ENCODE measurements around the gene SPAG16.

GRCh38 chr2:214328941-214329340 lies 1044.7 kb downstream of the SPAG16 start:
- TF ChIP-seq, protein P1, sequence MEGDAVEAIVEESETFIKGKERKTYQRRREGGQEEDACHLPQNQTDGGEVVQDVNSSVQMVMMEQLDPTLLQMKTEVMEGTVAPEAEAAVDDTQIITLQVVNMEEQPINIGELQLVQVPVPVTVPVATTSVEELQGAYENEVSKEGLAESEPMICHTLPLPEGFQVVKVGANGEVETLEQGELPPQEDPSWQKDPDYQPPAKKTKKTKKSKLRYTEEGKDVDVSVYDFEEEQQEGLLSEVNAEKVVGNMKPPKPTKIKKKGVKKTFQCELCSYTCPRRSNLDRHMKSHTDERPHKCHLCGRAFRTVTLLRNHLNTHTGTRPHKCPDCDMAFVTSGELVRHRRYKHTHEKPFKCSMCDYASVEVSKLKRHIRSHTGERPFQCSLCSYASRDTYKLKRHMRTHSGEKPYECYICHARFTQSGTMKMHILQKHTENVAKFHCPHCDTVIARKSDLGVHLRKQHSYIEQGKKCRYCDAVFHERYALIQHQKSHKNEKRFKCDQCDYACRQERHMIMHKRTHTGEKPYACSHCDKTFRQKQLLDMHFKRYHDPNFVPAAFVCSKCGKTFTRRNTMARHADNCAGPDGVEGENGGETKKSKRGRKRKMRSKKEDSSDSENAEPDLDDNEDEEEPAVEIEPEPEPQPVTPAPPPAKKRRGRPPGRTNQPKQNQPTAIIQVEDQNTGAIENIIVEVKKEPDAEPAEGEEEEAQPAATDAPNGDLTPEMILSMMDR (IDR thresholded peaks at IDR 0.05; ENCODE audit: low read depth, low read length) = no peak
- TF ChIP-seq EZH2phosphoT487 (IDR thresholded peaks at IDR 0.05; ENCODE audit: low read depth) = no peak
